Activated CD4-positive, alpha-beta T cell treated with anti-CD3 and anti-CD28 coated beads, Interleukin-10, Interleukin-2, amounts not matched to agents 100 ng/mL and 50 ng/mL, durations not matched to agents 16 hours and 8 hours (primary cell): ENCODE data around the gene FAM124A.
"Not testable (repeated sequence)": the region's sequence is repeated elsewhere in the genome, so short reads cannot be mapped to it uniquely, and the experiment has no call there.

ENCODE experiments used
- DNase-seq: peaks from one replicate; pipeline ENCODE4 v3.0.0-alpha.2; 2020

FAM124A gene

DNA sequence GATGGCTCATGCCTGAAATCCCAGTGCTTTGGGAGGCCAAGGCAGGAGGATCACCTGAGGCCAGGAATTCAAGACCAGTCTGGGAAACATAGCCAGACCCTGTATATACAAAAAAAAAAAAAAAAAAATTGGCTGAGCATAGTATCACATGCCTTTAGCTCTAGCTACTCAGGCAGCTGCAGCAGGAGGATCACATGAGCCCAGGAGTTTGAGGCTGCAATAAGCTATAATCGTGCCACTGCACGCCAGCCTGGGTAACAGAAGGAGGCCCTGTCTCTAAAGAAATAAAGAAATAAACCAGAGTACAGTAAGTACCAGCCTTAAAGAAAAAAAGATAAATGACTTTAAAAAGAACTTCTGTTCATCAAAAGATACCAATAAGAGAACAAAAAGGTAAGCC lies 52.9 kb downstream of the FAM124A start:
- DNase-seq = no peak

DNA sequence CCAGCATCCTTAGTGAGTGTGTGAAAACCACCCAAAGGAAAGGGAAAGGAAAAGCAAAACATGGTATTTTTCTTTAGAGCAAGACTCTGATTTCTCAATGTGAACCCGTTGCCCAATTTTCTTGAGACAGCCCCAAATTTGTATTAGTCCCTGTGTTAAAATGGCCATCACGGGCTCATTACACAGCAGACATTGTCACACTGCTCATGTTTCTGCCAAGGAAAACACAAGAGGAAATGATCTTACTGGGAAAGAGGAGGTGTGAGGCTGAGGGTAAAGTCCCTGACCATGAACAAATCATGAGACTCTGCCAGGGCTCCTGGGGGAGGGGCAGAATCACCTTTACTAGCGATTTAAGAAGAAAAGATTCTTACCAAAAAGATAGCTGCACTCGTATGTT lies 54.4 kb downstream of the FAM124A start:
- no peak for DNase-seq

DNA sequence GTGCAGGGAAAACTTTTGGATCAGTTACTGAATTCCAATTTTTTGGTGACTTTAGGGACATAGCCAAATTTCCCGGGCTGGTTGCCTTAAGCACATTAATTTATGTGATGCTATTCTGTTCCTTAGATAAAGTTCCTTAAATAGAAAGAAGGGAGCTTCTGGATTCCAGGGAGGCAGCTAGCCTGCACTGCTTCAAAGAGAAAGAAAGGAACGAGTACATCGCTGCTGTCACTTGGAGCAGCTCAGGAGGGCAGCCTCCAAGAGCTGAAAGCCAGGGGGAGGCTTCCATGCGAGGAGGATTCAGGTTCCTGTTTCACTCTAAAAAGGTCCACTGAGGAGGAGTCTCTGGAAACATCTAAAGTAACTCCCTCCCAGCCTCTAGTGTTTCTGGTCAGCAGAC lies 55.7 kb downstream of the FAM124A start:
- DNase-seq = no peak

DNA sequence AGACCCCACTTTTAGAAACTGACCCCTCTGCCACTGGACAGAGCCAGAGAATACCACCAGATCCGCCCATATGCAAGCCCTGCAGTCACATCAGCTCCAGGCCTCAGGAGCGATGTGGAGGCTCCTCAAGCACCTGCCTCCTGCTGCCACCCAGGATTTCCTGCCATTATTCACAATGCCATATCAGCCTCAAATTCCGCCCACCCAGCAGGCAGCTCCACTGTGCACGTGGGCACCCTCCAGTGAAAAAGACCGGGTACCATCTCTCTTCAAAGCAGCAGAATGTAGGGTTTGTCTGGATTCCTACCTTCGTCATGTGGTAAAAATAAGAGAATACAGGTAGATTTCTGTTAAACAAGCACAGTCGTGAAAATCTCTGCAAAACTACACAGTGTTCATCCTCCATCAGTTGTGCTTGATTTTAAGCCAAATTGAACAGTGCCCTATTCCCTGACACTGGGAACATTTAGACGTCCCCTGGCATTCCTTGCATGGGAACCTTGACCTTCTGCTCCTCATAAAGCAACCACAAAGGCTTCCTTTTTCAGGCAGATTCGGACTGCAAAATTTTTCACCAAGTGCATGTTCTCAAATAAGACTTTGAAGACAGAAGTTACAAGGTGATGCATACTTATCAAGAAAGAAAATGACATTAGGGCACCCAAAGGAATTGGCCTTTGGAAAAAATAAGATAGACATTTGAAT lies 56.4 kb downstream of the FAM124A start:
- no peak for DNase-seq

DNA sequence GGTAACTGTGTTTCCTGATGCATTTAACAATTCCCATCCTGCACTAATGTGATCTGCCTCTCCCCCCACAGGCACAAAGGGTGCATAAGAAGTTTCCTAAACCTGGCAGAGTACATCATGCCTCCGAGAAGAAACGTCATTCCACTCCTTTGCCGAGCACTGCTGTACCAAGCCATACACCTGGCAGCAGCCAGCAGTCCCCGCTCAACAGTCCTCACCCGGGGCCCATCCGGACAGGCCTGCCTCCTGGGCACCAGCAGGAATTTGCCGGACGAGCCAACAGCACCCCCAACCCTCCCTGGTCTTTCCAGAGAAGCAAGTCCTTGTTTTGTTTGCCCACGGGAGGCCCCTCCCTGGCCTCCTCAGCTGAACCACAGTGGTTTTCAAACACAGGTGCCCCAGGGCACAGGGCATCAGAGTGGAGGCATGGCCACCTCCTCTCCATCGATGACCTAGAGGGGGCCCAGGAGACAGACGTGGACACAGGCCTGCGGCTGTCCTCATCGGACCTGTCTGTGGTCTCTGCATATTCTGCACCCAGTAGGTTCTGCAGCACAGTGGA lies 58.3 kb downstream of the FAM124A start:
- no peak for DNase-seq

DNA sequence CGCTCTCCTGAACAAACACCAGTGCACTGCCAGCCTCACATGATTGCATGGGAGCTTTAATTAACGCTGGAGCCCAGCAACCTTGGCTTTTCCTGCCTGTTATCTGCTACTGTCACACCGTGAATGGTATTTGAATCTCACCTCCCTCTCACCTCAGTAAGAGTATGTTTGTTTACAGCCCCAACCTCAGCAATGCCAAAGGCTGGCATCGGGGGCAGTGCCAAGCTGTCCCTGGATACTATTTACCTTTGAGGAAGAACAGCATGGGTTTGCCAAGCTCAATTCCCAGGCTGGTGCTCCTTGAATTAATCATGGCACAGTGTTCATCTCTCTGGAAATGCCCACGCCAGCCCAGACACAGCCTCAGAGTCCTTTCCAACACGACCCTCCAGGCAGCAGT lies 60.1 kb downstream of the FAM124A start:
- DNase-seq = no peak

DNA sequence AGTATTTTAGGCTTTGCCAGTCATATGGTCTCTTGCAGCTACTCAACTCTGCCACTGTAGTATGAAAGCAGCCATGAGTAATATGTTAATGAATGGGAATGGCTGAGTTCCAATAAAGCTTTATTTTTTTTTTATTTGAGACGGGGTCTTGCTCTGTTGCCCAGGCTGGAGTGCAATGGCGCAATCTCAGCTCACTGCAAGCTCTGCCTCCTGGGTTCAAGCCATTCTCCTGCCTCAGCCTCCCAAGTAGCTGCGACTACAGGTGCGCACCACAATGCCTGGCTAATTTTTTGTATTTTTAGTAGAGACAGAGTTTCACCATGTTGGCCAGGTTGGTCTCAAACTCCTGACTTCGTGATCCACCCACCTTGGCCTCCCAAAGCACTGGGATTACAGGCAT lies 60.7 kb downstream of the FAM124A start:
- DNase-seq = not testable (repeated sequence)

DNA sequence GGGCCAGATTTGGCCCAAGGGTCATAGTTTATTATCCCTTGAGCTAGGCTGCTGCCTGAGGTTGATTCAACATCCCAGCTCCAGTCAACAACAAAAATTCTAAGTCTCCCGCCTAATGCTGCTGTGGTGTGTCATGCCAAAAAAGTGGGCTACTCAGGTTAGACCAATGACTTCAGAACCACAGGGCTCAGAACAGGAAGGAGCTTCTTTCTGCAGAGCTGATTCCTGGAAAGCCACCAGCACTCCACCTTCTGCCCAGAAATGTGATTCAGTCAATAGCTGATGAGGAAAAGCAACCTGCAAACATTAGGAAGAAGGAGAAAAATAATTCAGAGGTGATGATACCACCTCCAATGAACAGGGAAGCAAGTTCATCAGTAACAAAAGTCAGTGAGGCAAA lies 61.2 kb downstream of the FAM124A start:
- peak; percentile 4 for DNase-seq

DNA sequence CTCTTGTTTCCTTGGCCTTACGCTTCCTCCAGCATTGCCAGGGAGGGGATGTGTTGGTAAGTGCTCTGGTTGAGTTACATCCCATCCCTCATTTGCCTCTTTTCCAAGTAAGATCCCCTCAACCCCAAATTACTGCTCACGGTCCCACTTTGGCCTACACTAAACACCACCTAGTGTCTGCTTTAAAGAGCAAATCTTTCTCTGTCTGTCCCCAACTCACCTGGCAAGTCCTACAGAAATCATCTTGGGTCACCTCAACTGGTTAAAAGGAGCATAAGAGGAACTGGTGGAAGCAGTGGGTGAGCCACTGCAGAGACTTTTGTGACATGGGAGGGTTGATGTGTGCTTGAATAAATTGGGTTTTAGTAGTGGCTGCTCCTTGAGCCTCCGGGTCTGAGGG lies 62.1 kb downstream of the FAM124A start:
- no peak for DNase-seq

DNA sequence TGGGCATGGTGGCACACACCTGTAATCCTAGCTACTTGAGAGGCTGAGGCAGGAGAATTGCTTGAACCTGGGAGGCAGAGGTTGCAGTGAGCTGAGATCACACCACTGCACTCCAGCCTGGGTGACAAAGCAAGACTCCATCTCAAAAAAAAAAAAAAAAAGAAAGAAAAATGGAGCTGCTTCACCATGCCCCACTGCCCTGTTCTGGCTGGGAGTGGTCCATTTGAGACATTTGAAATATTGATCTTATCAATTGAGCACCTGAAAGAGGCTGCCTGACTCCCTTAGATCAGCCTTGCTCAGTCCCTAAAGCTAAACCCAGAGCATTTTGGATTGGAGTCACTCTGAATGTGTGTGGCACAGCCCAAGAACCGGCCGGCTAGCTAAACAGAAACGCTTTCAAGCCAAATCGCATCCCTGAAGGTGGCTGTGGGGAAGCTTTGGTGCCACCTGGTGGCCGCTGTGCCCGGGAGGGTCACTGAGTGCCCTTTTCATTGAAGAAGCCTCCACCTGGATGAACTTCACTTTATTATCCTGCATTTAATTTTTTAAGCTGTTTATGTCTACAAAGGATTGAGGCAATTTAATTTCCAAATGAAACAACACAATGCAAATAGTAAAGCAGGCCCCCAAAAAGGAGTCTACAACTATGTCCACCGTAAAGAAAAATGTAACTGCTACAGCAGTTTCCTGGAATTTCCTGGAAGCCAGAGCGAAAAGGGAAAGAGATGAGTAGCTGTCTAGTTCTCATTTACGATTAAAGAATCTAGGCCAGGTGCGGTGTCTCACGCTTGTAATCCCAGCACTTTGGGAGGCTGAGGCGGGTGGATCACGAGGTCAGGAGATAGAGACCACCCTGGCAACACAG lies 64.2 kb downstream of the FAM124A start:
- DNase-seq = peak; percentile 78

DNA sequence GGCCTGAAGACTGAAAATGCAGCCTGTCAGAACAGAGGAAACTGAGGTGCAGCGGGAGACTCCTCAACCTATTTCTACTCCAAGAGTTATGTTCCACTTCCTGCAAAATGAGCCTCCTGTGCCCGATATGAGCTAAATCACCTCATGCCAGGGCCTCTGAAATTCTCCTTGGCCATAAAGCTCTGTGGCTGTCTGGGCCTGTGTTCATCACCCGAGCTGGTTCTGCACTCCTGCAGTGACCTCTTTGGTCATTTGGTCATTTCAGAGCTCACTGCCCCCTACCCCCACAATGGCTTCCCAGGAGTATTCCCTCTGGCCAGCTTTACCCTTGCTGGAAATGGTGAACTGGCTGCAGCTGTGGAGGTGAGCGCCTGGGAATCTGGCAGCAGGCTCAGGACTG lies 65.6 kb downstream of the FAM124A start:
- DNase-seq = no peak

DNA sequence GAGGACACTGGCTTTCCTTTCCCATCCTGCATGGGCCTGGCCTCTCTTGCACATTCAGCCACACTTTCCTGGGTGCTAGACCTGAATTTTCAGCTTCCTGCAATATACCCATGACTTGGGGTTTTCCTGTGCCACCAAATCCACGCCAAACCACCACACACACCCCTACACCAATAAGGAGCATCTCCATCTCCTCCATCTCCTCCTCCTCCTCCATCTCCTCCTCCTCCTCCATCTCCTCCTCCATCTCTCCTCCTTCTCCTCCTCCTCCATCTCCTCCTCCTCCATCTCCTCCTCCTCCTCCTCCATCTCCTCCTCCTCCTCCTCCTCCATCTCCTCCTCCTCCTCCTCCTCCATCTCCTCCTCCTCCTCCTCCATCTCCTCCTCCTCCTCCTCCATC lies 66.1 kb downstream of the FAM124A start:
- not testable (repeated sequence) for DNase-seq

DNA sequence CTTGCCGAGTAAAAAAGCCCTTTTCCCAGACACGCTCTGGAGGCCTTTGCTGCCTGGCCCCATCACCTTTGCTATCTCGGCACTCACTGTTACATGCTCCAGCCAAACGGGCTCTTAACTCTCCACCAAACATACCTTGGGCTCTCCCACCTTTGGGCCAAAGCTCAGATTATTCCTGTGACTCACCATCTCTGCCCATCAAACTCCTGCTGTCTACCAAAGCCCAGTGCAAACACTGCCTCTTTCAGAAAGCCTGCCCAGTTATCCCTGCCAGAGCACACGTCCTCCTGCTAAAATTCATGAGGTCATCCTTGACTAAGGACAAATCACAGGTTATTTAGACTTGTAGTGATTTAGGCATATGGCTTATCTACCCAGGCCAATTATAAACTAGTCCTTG lies 69.1 kb downstream of the FAM124A start:
- DNase-seq = no peak

DNA sequence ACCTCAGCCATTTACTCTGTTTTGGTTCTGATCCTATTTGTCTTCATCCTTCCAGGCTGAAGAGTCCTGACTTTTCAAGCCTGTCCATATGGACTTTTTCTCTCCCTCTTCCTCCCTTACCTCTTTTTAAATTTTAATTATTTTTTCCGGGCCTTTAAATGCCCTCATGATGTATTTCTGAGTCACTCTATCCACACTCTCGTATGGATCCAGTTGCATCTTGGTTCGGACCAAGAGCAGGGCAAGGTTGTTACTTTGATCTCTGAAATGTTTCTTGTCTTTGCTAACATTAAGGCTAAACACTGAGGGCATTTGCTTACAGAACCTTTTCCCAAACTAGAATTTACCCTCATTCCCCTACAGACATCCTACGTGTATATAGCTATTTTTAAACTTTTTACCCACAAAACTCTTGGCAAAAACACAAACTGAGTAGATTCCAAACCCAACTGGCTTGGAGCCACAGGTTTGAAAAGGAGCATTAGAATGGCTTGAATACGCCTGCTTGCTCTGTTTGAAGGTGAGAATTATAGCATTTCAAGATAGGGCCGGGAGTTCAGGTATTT lies 69.9 kb downstream of the FAM124A start:
- no peak for DNase-seq

DNA sequence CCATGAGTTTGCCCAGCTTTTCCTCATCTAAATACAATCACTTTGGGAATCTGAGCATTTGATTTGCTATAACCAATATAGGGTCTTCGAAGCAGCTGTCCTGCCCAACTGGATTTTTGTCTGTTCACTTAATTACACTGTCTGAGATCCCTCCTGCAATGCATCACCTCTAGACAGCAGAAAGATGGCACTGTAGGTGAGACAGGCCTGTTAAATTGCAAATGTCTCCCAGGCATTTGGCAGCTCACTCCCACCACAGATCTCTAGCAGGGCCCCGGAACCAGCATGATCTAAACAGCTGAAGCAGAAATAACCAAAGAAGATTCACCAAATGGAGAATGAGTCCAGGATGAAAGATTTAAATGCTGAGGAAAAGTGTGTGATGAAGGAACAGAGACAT lies 75.4 kb downstream of the FAM124A start:
- DNase-seq = no peak

DNA sequence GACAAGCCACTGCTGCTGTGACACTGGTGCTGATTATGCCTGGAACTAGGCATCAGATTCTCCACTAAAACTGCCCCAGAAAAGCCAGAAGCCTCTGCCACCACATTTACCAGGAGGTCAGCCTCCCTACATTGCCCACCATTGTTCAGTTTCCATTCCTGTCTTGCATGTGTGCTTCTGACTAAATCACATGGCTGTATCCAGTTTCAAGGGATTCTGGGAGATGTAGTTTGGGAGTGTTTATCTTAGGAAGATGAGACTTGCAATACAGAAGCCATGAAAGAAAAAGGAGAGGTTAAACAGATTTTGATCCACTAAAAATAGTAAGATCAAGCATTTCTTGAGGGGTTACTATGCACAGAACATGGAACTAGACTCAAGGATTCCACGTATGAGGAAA lies 76.6 kb downstream of the FAM124A start:
- no peak for DNase-seq

DNA sequence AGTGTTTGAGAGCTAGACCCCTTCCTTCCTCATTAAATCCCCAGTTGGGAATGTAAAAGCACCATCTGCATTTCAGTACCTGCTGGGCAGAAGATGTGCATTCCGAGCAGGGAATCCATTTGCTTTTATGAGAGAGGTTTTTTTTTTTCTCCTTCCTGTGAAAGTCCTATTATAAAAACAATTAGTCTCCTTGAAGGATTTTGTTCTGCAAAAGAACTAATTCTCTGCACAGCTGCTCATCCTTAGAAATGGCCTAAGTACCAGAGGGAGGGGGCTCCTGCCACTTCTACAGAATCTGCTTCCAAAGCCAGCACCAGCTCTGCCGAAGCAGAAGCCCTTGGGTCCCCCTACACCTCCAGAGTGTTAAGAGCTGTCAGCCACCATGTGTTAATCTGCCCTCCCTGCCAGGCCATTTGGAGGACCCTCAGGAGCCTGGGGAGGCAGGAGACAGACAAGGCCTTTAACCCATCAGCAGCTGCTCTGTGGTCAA lies 80.9 kb downstream of the FAM124A start:
- no peak for DNase-seq

DNA sequence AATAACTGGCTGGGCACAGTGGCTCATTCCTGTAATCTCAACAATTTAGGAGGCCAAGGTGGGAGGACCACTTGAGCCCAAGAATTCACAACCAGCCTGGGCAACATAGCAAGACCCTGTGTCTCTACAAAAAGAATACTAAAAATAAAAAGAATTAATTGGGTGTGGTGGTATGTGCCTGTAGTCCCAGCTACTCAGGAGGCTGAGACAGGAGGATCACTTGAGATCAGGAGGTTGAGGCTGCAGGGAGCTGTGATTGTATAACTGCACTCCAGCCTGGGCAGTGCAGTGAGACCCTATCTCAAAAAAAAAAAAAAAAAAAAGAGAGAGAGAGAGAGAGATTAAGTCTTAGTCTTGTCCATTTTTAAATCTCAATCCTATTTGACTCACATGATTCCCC lies 81.7 kb downstream of the FAM124A start:
- DNase-seq = no peak

DNA sequence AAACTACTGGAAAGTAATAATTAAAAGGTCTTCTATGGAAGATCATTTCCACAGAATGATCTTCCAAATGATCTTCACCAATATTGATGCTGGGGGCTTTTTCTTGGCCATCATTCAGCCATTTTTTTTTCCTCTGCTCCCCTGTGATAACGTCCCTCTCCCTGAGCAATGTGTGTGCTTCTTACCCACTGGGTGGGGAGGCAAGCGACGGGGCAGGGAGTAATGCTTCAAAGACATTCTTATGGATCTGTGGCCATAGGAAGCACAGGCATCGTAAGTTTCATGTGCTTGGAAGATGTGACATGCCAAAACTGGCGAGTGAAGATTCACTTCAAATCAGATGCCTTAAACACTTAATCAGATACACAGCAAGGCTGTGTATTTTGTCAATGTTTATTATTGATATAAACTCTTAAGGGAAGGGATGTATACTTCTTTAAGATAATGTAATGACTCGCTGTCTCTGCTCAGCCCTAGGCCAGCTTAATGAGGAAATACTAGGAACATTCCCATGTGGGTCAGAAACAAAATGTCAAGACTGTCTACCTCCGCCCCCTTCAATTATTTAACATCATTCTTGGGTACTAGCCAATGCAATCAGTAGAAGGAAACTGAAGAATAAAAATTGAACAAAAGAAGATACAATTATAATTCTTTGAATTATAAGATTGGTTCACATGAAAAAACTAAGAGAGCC lies 83.2 kb downstream of the FAM124A start:
- no peak for DNase-seq

DNA sequence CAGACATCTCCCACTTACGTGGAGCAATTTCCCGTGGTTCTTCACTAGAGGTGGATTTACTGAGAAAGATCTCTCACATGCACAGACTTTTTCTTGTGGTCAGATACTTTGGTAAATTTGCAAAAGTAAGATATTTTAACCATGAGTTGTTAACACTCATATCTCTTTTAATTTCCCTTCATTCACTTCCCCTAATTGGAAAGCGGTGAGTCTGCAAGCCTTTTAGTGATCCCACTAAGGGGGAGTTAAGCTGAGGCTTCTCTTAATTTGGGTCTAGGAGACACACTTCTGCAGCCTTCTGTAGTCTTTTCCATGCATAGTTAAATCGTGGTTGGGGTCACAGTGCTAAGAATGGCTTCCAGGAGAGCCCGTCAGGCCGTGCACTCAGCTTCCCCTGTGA lies 86.6 kb downstream of the FAM124A start:
- DNase-seq = no peak

DNA sequence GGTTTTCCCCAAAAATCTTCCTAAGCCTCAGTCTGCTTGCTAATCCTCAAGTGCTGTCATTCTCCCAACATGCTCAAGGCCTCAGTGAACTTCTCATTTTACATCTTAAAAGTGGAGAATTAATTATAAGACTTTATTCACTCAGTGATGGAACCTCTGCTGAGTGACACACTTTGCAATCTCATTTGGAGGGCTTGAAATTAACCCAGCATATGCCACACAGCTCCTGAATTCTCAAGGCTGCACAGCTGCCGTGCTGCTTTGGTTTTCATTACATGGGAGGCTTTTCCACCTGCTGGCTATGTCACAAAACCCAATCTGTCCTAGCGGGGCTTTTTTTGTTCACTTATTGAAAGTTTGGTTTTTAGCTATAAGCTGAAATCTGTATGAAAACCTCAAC lies 89.0 kb downstream of the FAM124A start:
- DNase-seq = no peak

DNA sequence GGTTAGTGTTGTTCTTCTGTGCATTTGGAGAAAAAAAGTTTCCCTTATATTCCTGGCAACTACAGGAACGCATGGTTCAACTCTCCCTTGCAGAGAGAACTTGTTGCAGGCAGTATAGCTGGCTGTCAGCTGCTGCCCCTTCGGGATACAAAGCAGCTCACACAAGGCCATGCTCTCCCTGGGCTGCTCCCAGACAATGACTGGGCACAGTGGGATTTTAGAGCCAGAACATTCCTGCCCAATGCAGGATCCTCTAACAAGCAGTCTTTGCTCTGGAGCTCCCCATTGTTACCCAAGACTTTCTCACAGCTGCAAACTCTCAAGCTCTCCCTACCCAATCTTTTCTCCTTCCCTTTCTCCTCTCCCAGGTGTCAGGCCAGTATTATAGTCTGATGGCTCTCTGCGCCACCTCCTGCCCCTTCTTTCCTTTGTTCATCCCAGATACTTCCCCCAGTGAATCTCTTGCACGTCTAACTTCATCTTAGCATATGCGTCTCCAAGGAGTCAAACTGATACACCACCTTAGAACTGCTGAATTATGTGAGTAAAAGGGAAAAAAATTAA lies 89.8 kb downstream of the FAM124A start:
- DNase-seq = no peak

DNA sequence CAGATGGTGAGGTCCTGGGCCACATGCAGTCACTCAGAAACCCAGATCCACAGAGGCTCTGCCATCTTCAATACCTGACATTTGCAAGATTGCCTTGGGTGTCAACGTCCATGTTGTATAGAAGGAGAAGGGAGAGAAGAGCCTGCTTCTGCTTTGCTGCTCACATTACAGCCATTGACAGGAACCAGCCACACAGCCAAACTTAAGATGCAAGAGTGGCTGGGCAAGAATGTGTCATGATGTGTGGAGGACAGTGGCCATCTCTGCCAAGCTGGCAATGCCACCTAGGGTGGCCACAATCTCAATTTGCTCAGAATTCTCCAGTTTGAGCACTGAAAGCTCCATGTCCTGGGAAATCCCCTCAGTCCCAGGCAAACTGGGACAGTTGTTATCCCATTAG lies 91.4 kb downstream of the FAM124A start:
- no peak for DNase-seq
